D721Med (cell line): Measurements from ENCODE around the gene POLA1.

Source experiments
- DNase-seq: peaks from one replicate; pipeline ENCODE4 v3.0.0; 2011; ENCODE audit warnings: low spot score; ENCODE audit not compliant: insufficient read length
- FAIRE-seq: peaks from 2 replicates; lab custom pipeline; 2011; peaks lifted over from hg19 to GRCh38; lab: Jason Lieb, UNC
- TF ChIP-seq, protein P1 (sequence below): IDR thresholded peaks from 2 replicates; pipeline ENCODE4 v1.5.1; 2012; ENCODE audit warnings: mild to moderate bottlenecking, control low read depth; ENCODE audit not compliant: insufficient read depth; ENCODE audit errors: missing control alignments

Gene POLA1

GRCh38 chrX:24672701-24673190 lies 21.0 kb upstream of the POLA1 start:
- TF ChIP-seq, protein P1, sequence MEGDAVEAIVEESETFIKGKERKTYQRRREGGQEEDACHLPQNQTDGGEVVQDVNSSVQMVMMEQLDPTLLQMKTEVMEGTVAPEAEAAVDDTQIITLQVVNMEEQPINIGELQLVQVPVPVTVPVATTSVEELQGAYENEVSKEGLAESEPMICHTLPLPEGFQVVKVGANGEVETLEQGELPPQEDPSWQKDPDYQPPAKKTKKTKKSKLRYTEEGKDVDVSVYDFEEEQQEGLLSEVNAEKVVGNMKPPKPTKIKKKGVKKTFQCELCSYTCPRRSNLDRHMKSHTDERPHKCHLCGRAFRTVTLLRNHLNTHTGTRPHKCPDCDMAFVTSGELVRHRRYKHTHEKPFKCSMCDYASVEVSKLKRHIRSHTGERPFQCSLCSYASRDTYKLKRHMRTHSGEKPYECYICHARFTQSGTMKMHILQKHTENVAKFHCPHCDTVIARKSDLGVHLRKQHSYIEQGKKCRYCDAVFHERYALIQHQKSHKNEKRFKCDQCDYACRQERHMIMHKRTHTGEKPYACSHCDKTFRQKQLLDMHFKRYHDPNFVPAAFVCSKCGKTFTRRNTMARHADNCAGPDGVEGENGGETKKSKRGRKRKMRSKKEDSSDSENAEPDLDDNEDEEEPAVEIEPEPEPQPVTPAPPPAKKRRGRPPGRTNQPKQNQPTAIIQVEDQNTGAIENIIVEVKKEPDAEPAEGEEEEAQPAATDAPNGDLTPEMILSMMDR = no peak
- no peak for FAIRE-seq
- no peak for DNase-seq

GRCh38 chrX:24673424-24673823 lies 20.3 kb upstream of the POLA1 start:
- no peak for FAIRE-seq
- TF ChIP-seq, protein P1 = no peak
- no peak for DNase-seq

GRCh38 chrX:24676403-24677024 lies 17.2 kb upstream of the POLA1 start:
- TF ChIP-seq, protein P1 = peak; percentile 42
- no peak for FAIRE-seq
- no peak for DNase-seq

DNA sequence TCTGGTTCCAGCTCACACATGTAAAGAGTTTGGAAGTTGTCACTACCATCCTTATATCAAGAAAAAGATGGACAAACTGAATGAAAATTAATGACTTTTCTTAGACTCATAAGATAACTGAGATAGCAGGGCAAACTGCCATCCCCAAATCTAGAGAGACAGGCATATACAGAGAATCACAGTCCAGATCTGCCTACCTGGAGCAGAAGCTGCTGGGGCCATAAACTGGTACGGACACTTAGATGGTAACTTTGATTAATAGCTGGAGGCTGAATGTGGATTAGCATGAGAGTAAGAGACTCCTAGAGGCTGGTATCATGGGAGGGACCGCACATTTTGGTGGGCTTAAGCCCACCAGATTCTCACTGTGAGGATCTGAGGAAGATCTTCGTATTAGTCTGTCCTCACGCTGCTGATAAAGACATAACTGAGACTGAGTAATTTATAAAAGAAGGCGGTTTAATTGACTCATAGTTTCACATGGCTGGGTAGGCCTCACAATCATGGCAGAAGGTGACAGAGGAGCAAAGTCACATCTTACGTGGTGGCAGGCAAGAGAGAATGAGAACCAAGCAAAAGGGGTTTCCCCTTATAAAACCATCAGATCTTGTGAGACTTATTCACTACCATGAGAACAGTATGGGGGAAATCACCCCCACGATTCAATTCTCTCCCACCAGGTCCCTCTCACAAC lies 10.8 kb upstream of the POLA1 start:
- TF ChIP-seq, protein P1 = no peak
- no peak for DNase-seq
- no peak for FAIRE-seq

- no peak for DNase-seq
- TF ChIP-seq, protein P1 = no peak
- FAIRE-seq = no peak
These were observed 9.7 kb upstream of the POLA1 start for GRCh38 chrX:24684048-24684447.

DNA sequence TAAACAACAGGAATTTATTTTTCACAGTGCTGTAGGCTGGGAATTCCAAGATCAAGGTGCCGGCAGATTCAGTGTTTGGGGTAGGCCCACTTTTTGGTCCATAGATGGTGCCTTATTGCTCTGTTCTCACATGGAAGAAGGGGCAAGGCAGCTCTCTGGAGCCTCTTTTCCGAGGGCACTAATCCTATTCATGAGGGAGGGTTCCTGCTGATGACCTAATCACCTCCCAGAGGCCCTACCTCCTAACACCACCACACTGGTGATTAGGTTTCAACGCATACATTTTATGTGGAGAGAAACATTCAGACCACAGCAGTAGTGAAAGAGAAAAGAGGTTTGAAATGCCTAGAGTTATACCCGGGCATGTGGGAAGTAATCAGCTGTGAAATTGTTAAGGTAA lies 1.4 kb upstream of the POLA1 start:
- FAIRE-seq (no peak), DNase-seq (no peak)
- TF ChIP-seq, protein P1 = no peak

DNA sequence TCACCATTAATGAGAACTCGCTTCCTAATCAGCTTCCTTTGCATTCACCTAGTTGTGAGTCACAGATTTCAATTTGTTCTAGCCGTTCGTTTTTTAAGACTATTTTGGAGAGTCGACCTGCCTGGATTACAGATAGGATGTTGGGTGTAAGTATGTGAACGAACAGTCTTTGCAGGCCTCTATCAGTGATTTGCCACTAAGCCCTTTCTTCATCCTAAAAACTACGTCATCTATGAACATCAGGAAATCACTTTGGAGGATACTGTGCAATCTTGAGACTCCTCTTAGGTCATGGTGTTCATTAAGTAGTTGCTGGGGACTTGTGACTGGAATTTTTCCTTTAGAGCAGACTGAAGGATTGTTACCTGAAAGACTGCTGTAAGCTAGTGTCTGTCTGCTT lies 1.1 kb downstream of the POLA1 start:
- DNase-seq = no peak
- FAIRE-seq = no peak
- TF ChIP-seq, protein P1 = no peak
